GM19328 (cell line): ENCODE results near the gene KBTBD8.

Source experiments
- ATAC-seq: cut with Tn5 transposase; IDR thresholded peaks from one replicate; pipeline ENCODE4 v1.9.1; 2021; ENCODE audit warnings: mild to moderate bottlenecking, moderate library complexity; ENCODE audit not compliant: unreplicated experiment

The KBTBD8 gene

DNA sequence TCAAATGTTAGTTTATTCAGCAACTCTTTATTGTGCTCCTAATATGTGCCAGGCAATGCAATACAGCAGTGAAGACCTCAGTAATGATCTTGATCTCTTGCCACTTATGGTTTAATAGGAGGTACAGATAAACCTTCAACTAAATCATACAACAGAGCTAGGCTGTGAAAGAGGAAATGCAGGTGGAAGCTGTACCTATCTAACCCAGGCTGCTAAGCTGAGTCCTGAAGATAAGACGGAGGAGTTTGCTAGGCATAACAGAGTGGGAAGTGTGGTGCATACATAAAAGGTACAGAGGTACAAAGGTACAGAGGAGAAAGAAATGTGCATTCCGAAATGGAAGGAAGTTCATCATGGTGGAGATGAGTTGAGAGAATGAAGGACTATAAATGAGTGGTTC, 35.0 kb downstream of the KBTBD8 start:
- no peak for ATAC-seq

DNA sequence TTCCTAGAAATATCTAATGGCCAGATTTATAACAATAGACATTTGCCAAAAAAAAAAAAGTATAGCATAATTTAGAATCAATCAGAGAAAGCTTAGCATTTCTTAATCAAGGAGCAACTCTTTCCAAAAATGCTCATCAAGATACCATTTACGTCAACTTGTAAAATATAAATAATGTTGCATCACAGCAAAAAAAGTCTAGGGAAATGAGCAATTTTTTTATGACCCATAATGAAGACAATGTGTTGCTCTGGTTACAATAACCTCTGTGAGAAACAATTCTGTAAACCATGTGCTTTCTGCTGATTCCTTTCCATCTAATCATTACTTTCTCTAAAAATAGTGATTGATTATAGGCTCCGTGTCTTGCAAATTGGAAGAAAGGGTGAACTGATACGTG, 36.3 kb downstream of the KBTBD8 start:
- no peak for ATAC-seq

DNA sequence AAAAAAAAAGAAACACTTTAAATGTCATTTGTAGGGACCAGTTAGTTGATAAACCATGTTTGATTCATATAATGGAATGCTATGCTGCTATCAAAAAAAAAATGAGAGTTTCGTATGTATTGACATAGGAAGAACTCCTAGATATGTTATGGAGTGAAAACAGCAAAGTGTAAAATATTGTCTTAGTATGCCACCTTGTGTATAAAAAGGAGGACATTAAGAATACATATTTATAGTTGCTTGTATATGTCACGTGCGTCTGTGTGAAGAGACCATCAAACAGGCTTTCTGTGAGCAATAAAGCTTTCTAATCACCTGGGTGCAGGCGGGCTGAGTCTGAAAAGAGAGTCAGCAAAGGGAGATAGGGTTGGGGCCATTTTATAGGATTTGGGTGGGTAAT, 39.5 kb downstream of the KBTBD8 start:
- ATAC-seq, result no peak

DNA sequence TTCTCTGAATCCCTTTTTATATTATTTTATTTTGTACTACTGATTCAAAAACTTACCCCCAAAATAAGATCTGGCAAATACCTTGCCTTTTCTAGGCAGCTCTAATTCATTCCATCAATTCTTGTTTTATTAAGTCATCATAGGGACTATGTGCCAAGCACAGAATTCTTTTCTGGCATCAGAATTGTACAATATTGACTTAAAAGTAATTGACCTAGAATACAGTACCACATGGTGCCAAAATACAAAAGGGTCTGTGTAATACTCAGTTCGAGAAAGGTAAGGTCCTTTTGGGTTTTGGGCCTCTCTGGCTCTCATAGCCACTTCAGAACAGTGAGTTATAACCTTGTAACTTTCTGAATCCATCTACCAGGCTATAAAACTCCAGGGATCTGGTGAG, 46.2 kb downstream of the KBTBD8 start:
- no peak for ATAC-seq

DNA sequence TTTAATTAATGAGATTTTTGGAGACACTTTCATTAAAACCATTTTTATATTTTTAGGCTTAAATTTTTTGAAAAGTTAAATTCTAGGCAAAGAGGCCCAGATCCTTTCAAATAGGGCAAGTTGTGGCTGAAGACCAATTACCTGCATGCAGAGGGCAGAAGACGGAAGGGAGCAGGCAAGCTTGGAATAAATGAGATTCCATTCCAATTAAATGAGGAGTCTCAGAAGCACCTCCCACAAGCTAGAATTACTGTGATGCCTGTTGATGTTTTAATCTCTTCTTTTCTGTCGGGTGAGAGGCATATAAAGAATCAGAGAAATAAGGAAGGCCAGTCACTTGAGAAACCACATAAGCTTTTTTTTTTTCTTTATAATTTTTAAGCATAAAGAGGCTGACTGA, 46.8 kb downstream of the KBTBD8 start:
- no peak for ATAC-seq

DNA sequence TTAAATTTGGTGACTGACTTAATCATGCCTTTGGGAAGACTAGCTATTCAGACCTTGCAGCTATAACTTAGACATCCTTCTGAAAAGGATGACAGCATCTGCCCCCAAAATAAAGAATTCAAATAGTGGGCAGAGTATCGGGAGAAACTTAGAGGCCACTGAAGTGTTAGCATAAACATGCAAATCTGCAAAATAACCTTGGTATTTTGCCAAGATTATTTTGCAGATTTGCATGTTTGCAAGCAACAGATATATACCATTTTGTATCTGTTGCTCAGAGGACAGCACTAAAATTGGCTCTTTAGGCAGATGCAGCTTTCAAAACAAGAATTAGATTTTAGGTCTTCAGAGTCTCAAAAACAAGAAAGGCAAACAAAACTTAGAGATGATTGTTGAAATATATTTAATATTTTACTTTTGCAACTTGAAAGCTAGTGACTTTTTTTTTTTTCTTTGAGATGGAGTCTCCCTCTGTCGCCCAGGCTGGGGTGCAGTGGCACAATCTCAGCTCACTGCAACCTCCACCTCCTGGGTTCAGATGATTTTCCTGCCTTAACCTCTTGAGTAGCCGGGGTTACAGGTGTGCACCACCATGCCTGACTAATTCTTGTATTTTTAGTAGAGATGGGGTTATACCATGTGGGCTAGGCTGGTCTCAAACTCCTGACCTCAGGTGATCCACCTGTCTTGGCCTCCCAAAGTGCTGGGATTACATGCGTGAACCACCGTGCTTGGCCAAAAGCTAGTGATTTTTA, 47.8 kb downstream of the KBTBD8 start:
- ATAC-seq, result peak; percentile 18

DNA sequence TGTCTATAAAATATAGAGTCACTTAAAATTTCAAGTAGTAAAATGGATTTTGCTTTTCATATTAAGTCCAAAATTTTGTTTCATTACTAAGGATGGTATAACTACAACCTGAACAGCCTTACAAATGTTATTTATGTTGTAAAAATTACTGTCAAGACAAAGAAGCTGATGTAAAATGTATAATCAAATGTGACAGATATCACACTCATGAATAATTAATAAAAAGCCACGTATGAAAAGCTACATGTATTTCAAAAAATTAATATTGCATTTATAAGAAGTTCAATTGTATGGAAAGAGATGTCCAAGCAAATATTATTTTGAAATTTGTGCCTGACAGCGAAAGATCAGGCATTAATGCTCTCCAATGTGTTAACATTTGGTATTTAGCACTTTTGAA, 48.9 kb downstream of the KBTBD8 start:
- ATAC-seq, result no peak

DNA sequence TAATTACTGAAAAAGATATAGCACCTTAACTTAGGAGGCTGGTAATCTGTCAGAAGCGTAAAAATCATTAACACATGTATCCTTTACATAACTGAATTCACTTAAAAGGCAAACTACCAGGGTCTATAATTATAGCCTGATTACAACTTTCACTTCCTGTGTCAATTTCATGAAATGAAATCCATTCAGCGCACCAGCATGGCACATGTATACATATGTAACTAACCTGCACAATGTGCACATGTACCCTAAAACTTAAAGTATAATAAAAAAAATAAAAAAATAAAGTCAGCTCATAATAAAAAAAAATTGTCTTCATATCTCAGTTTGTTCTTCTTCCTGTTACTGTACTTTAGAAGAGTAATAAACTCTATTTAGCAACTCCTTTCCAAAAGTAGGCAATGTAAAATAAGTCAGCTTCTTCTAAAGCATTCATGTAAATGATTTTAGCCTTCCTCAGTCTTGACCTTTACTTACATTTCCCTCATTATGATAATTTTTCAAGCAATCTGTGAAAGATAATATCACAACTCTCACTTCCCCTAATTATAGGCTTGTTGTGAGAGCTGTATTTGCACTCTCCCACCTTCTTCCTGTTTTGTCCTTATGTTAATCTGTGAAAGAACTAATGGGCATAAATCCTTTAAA, 50.1 kb downstream of the KBTBD8 start:
- ATAC-seq, result peak; percentile 91

DNA sequence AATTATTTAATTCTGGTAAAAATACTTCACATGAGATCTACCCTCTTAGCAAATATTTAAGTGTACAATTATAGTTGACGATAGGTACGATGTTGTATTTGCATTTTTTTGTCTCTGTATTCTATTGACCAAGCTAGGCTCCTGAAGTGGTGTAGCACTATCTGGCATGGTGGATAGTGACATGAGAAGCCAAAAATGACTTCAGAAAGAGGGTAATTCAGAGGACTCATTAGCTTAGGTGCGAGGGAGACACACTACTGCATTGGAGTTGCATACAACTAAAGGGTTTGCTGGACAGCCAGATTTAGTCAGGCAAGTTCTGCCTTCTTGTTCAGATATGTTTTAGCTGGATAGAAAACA, 50.6 kb downstream of the KBTBD8 start:
- peak; percentile 49 for ATAC-seq

DNA sequence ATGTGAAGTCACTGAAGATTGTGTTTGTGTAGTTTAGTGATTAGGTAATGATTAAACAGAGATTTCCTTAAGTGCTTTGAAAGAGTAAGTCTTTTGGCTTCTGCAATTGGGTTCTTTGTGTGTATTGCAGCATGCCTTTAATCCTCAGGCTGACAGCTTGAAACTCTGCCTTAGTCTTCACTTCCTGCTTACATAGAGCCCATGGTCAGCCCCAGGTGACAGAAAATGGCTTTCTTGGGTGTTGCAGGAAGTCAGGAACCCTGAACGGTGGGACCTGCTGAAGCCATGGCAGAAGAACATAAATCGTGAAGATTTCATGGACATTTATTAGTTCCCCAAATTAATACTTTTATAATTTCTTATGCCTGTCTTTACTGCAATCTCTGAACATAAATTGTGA, 61.3 kb downstream of the KBTBD8 start:
- ATAC-seq, result no peak
